Fibroblast of skin of abdomen (primary cell): ENCODE measurements around the gene SHROOM3.
"Not testable (repeated sequence)": the region's sequence is repeated elsewhere in the genome, so short reads cannot be mapped to it uniquely, and the experiment has no call there.

ENCODE experiments used
- DNase-seq: peaks from one replicate; pipeline ENCODE4 v3.0.0-alpha.2; 2013

Gene SHROOM3

GRCh38 chr4:76726631-76727030 is 291.6 kb downstream of the SHROOM3 start:
- no peak for DNase-seq

- not testable (repeated sequence) for DNase-seq
Measured at GRCh38 chr4:76727934-76728333, 292.9 kb downstream of the SHROOM3 start.

- no peak for DNase-seq
Measured at GRCh38 chr4:76729460-76729859, 294.4 kb downstream of the SHROOM3 start.

GRCh38 chr4:76729980-76730379 is 295.0 kb downstream of the SHROOM3 start:
- no peak for DNase-seq

GRCh38 chr4:76732246-76732645 is 297.2 kb downstream of the SHROOM3 start:
- no peak for DNase-seq

- no peak for DNase-seq
Measured at GRCh38 chr4:76733068-76733771, 298.2 kb downstream of the SHROOM3 start.

GRCh38 chr4:76736414-76736813 is 301.4 kb downstream of the SHROOM3 start:
- DNase-seq, result peak; percentile 90

- DNase-seq, result peak; percentile 56
Measured at GRCh38 chr4:76737180-76737579, 302.2 kb downstream of the SHROOM3 start.

- DNase-seq, result no peak
Measured at GRCh38 chr4:76737771-76738085, 302.7 kb downstream of the SHROOM3 start.

- DNase-seq, result peak; percentile 98
Measured at GRCh38 chr4:76738086-76738931, 303.3 kb downstream of the SHROOM3 start.

- DNase-seq, result no peak
Measured at GRCh38 chr4:76740192-76740591, 305.2 kb downstream of the SHROOM3 start.

GRCh38 chr4:76740866-76741662 is 306.0 kb downstream of the SHROOM3 start:
- no peak for DNase-seq

- DNase-seq, result no peak
Measured at GRCh38 chr4:76741663-76742020, 306.6 kb downstream of the SHROOM3 start.

- DNase-seq, result peak; percentile 98
Measured at GRCh38 chr4:76744241-76744921, 309.4 kb downstream of the SHROOM3 start.

- peak; percentile 90 for DNase-seq
Measured at GRCh38 chr4:76745240-76745639, 310.2 kb downstream of the SHROOM3 start.

GRCh38 chr4:76747563-76747962 is 312.5 kb downstream of the SHROOM3 start:
- DNase-seq, result peak; percentile 93

GRCh38 chr4:76748649-76749048 is 313.6 kb downstream of the SHROOM3 start:
- DNase-seq, result peak; percentile 43

- peak; percentile 47 for DNase-seq
Measured at GRCh38 chr4:76749355-76749754, 314.3 kb downstream of the SHROOM3 start.

- peak; percentile 53 for DNase-seq
Measured at GRCh38 chr4:76750716-76751115, 315.7 kb downstream of the SHROOM3 start.

- DNase-seq, result no peak
Measured at GRCh38 chr4:76751612-76752343, 316.7 kb downstream of the SHROOM3 start.

GRCh38 chr4:76752861-76753501 is 318.0 kb downstream of the SHROOM3 start:
- peak; percentile 99 for DNase-seq
